Right atrium auricular region (tissue), 2 donors: ENCODE results near the gene PC. TPM values are rescaled to one million over a fixed set of nuclear protein-coding genes. Genes with fewer than 3 reads are reported as not detected.

Source experiments
- DNase-seq: peaks from one replicate; pipeline ENCODE4 v3.0.0-alpha.2; 2019; ENCODE audit warnings: low spot score
- H3K27ac ChIP-seq, 2 donors: fragments of 200-600 bp; sonication (generic); 1 replicate in 1 of 2; 2 replicates in 1 of 2; pipeline ENCODE4 v1.5.1; 2016 to 2019
- H3K27me3 ChIP-seq, 2 donors: fragments of 200-600 bp; sonication (generic); one replicate each; pipeline versions ENCODE4 v1.5.1 to v1.6.0; 2017 to 2019
- H3K36me3 ChIP-seq: fragments of 200-600 bp; sonication (generic); one replicate; pipeline ENCODE4 v1.5.1; 2016
- H3K4me1 ChIP-seq, 2 donors: fragments of 200-600 bp; sonication (generic); one replicate each; pipeline versions ENCODE4 v1.5.1 to v1.6.0; 2017 to 2019
- H3K4me3 ChIP-seq, 2 donors: fragments of 200-600 bp; sonication (generic); 1 replicate in 1 of 2; 2 replicates in 1 of 2; pipeline ENCODE4 v1.5.1; 2017 to 2019; ENCODE audit warnings: mild to moderate bottlenecking in 1 of 2, moderate library complexity in 1 of 2
- H3K9me3 ChIP-seq, 2 donors: fragments of 200-600 bp; sonication (generic); one replicate each; pipeline ENCODE4 v1.5.1; 2019
- total RNA-seq, 2 donors: library from RNA; depleted of rRNA; stranded (reverse); fragments of >200 nt; gene quantifications; one replicate each; pipeline ENCODE4 v1.1.0, GENCODE V29; 2016
- TF ChIP-seq, protein P1 (sequence below), 2 donors: fragments of 200-600 bp; sonication (generic); IDR thresholded peaks; one replicate each; pipeline ENCODE4 v1.5.1; 2019; ENCODE audit warnings: antibody characterized with exemption in 2 of 2

The PC gene
- total RNA-seq, 2 donors from 2014 or later, result 8.6 to 9.3 TPM

DNA sequence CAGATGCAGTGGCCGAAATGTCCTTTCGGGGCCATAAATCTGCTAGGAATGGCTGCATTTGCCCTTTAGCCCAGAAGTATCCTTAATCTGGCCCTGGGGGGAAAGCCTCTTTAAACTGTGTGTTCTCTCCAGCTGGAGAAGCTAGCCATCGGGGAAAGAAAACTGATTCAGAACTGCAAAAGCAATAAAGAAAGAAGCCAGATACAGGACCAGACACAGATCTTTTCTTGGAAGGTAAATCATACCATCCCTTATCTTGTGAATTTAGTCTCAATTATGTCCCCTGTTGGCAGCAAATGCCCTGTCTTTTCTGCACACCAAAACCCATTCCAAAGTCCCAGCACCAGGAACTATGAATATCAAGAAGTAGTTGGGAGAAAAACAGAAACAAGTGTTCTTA, 25.6 kb downstream of the PC start:
- Histone ChIP-seq H3K4me3 (no peak overlapping the region), H3K36me3 (no peaks in the 10 kb centered on the region), H3K27ac (no peak overlapping the region), H3K27me3 (no peaks in the 10 kb centered on the region), H3K4me1 (no peaks in the 10 kb centered on the region), H3K9me3 (no peaks in the 10 kb centered on the region)
- DNase-seq, result no peak
- TF ChIP-seq, protein P1, sequence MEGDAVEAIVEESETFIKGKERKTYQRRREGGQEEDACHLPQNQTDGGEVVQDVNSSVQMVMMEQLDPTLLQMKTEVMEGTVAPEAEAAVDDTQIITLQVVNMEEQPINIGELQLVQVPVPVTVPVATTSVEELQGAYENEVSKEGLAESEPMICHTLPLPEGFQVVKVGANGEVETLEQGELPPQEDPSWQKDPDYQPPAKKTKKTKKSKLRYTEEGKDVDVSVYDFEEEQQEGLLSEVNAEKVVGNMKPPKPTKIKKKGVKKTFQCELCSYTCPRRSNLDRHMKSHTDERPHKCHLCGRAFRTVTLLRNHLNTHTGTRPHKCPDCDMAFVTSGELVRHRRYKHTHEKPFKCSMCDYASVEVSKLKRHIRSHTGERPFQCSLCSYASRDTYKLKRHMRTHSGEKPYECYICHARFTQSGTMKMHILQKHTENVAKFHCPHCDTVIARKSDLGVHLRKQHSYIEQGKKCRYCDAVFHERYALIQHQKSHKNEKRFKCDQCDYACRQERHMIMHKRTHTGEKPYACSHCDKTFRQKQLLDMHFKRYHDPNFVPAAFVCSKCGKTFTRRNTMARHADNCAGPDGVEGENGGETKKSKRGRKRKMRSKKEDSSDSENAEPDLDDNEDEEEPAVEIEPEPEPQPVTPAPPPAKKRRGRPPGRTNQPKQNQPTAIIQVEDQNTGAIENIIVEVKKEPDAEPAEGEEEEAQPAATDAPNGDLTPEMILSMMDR (IDR thresholded peaks at IDR 0.05), result no peak

DNA sequence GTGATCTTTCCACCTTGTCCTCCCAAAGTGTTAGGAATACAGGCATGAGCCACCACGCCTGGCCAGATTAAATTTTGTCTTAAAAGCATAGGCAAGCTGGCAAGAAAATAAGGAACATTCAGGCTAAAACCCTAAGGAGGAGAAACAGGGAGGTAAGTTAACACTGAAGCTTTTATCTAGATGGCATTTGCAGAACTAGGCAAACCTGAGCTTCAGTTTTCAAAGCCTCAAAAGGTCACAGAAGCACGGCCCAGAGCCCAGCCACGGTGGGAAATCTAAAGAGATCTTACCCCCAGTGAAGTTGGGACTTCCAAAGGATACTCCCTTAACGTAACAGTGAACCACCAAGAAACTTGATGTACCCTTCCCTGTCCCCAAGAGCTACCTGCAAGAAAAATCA, 28.4 kb downstream of the PC start:
- Histone ChIP-seq H3K9me3 (no peaks in the 10 kb centered on the region), H3K4me1 (no peaks in the 10 kb centered on the region), H3K27me3 (no peaks in the 10 kb centered on the region), H3K4me3 (no peak overlapping the region), H3K27ac (no peak overlapping the region), H3K36me3 (no peaks in the 10 kb centered on the region)
- TF ChIP-seq, protein P1 (IDR thresholded peaks at IDR 0.05), result no peak
- no peak for DNase-seq

DNA sequence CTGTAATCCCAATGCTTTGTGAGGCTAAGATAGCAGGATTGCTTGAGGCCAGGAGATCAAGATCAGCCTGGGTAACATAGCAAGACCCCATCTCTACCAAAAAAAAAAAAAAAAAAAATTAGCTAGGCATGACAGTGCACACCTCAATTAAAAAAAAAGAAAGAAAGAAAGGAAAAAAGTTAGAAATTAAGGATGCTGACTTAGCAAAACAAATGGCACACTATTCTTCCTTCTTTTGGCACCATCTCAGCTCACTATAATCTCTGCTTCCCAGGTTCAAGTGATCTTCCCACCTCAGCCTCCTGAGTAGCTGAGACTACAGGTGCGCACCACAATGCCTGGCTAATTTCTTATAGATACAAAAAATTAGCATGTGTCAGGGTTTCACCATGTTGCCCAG, 33.9 kb downstream of the PC start:
- no peaks in the 10 kb centered on the region for H3K4me1 ChIP-seq

DNA sequence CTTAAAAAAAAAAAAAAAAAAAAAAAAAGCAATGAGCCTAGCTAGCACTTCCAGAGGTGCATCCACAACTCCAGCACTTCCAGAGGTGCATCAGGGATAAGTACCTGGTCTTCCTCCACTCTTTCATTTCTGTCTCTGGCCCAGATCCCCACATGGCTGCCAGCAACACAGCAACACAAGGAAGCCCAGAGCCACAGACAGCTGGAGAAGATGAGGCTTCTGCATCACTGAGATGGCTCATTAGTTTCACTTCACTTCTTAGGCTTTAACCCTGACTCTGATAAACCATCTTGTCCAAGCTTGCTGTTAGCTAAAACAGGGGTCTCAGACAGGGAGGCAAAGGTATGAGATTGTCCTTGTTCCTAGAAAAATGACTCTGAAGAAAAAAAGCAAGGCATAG, 35.6 kb downstream of the PC start:
- H3K4me1 ChIP-seq, result no peaks in the 10 kb centered on the region
- H3K27me3 ChIP-seq, result no peaks in the 10 kb centered on the region
- H3K9me3 ChIP-seq, result no peaks in the 10 kb centered on the region
- H3K36me3 ChIP-seq, result no peaks in the 10 kb centered on the region
- DNase-seq, result no peak
- no peak overlapping the region for H3K27ac ChIP-seq
- H3K4me3 ChIP-seq, result no peak overlapping the region
- TF ChIP-seq, protein P1 (IDR thresholded peaks at IDR 0.05), result no peak

More for the DNA sequence above, 33.9 kb downstream of the PC start:
- H3K27me3 ChIP-seq, result no peaks in the 10 kb centered on the region
- H3K4me3 ChIP-seq, result no peak overlapping the region
- no peak overlapping the region for H3K27ac ChIP-seq
- TF ChIP-seq, protein P1 (IDR thresholded peaks at IDR 0.05), result no peak
- no peak for DNase-seq
- H3K9me3 ChIP-seq, result no peaks in the 10 kb centered on the region
- H3K36me3 ChIP-seq, result no peaks in the 10 kb centered on the region

DNA sequence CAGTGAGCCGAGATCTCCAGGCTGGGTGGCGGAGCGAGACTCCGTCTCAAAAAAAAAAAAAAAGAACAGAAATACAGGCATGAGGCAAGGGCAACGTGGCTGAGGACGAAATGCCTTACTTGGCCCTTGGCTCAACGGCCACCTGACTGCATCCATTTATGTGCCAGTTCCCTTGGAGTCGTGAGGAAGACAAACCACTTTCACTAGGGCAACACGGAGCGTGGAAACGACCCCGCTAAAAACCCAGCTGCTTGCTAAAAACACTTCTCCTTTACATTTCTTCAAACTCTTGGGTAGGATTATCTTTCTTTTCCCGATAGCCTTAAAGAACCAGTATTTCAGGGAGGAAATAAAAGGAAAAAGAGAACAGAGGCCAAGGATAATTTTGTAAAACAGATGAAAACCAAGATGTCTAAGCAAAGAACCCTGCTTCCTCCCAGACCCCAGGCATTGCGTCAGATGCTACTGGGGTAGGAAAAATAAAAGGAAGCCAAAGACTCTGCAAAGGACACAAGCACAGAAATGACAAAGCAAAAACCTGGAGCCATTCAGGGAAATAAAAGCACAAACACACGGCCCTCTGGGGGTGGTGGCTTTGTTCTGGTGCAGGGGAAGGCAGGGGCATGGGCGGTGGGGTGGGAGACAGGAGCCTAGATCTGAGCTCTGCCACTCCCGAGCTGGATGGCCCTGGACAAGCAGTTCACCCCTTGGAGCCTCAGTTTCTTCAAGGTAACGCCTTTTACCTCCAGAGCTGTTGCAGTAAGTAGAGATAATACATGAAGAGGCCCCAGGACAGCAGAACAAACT, 37.0 kb downstream of the PC start:
- no peaks in the 10 kb centered on the region for H3K4me1 ChIP-seq
- H3K36me3 ChIP-seq, result no peaks in the 10 kb centered on the region
- no peak for DNase-seq
- H3K9me3 ChIP-seq, result no peaks in the 10 kb centered on the region
- TF ChIP-seq, protein P1 (IDR thresholded peaks at IDR 0.05), result no peak
- no peak overlapping the region for H3K27ac ChIP-seq
- no peaks in the 10 kb centered on the region for H3K27me3 ChIP-seq
- H3K4me3 ChIP-seq, result no peak overlapping the region

DNA sequence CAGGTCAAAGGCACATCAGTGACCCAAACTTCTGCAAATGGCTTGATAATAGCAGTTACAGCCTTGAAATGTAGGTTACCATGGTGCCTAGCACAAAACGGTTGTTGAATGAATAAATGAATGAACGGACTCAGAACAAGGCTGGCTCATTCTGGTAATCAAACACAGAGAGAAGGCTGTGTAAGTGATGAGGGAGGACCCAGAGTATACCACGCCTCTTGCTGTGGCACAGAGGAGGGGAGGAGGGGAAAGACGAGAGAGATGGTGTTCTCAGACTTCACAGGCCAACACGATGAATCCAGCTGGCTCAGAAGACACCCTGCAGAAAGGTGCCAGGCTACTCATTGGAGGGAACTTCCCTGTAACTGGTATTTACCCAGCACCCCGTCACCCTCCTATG, 38.3 kb downstream of the PC start:
- H3K4me1 ChIP-seq, result no peaks in the 10 kb centered on the region
- H3K27me3 ChIP-seq, result no peaks in the 10 kb centered on the region
- H3K4me3 ChIP-seq, result no peak overlapping the region
- no peak for DNase-seq
- H3K27ac ChIP-seq, result no peak overlapping the region
- no peaks in the 10 kb centered on the region for H3K9me3 ChIP-seq
- TF ChIP-seq, protein P1 (IDR thresholded peaks at IDR 0.05), result no peak
- no peaks in the 10 kb centered on the region for H3K36me3 ChIP-seq
